SK-N-SH treated with all-trans-retinoic acid at 6 μM for 48 hours (cell line): Measurements from ENCODE around the gene PGBD4.
A peak's percentile ranks its signal among the peaks of the same experiment; 100 is the strongest.

ENCODE experiments used
- ATAC-seq: fragments of 200-7000 bp; cut with Tn5 transposase; 3 replicates; pipeline ENCODE4 v1.9.1; 2020; ENCODE audit warnings: mild to moderate bottlenecking, moderate library complexity
- ARNTL ChIP-seq: fragments of 450-650 bp; formaldehyde crosslinking; IDR thresholded peaks from 2 replicates; pipeline ENCODE4 v1.5.0; 2020; ENCODE audit warnings: low read depth, mild to moderate bottlenecking, moderate library complexity, borderline replicate concordance
- BACH2 ChIP-seq: fragments of 250-450 bp; sonication (Bioruptor Pico); IDR thresholded peaks from 2 replicates; pipeline ENCODE4 v1.9.0; 2021; ENCODE audit warnings: mild to moderate bottlenecking, borderline replicate concordance
- CSDC2 ChIP-seq: fragments of 250-450 bp; sonication (Bioruptor Pico); IDR thresholded peaks from 2 replicates; pipeline ENCODE4 v1.5.0; 2020; ENCODE audit warnings: mild to moderate bottlenecking, moderate library complexity
- ESRRG ChIP-seq: fragments of 250-450 bp; sonication (Bioruptor Pico); IDR thresholded peaks from 2 replicates; pipeline ENCODE4 v1.6.1; 2021; ENCODE audit warnings: mild to moderate bottlenecking
- GLIS3 ChIP-seq: fragments of 250-450 bp; sonication (Bioruptor Pico); IDR thresholded peaks from 2 replicates; pipeline ENCODE4 v1.5.0; 2020; ENCODE audit warnings: mild to moderate bottlenecking, moderate library complexity
- ISL1 ChIP-seq: fragments of 250-450 bp; sonication (Bioruptor Pico); IDR thresholded peaks from 2 replicates; pipeline ENCODE4 v2.1.2; 2022; ENCODE audit warnings: mild to moderate bottlenecking, moderate library complexity
- OSR1 ChIP-seq: fragments of 250-450 bp; sonication (Bioruptor Pico); IDR thresholded peaks from 2 replicates; pipeline ENCODE4 v1.8.0; 2022; ENCODE audit warnings: moderate library complexity, mild to moderate bottlenecking, inconsistent platforms
- POU6F1 ChIP-seq: fragments of 250-450 bp; sonication (Bioruptor Pico); IDR thresholded peaks from 2 replicates; pipeline ENCODE4 v1.8.0; 2021; ENCODE audit warnings: low read depth, mild to moderate bottlenecking, moderate library complexity, borderline replicate concordance
- PPARA ChIP-seq: fragments of 250-450 bp; sonication (Bioruptor Pico); IDR thresholded peaks from 2 replicates; pipeline ENCODE4 v1.5.0; 2020; ENCODE audit warnings: mild to moderate bottlenecking, borderline replicate concordance
- RARB ChIP-seq: fragments of 250-450 bp; sonication (Bioruptor Pico); IDR thresholded peaks from 2 replicates; pipeline ENCODE4 v1.8.0; 2021; ENCODE audit warnings: mild to moderate bottlenecking, moderate library complexity
- SNAI2 ChIP-seq: fragments of 250-450 bp; sonication (Bioruptor Pico); IDR thresholded peaks from 2 replicates; pipeline ENCODE4 v1.5.0; 2020; ENCODE audit warnings: mild to moderate bottlenecking, moderate library complexity
- TCF4 ChIP-seq: fragments of 250-450 bp; sonication (Bioruptor Pico); IDR thresholded peaks from 2 replicates; pipeline ENCODE4 v1.8.0; 2021; ENCODE audit warnings: mild to moderate bottlenecking, moderate library complexity, borderline replicate concordance
- TSHZ2 ChIP-seq: fragments of 250-450 bp; sonication (Bioruptor Pico); IDR thresholded peaks from 2 replicates; pipeline ENCODE4 v1.5.0; 2020; ENCODE audit warnings: mild to moderate bottlenecking, moderate library complexity
- ZC3H10 ChIP-seq: fragments of 250-450 bp; sonication (Bioruptor Pico); IDR thresholded peaks from 2 replicates; pipeline ENCODE4 v1.5.1; 2021; ENCODE audit warnings: mild to moderate bottlenecking, moderate library complexity
- ZFP3 ChIP-seq: fragments of 250-450 bp; sonication (Bioruptor Pico); IDR thresholded peaks from 2 replicates; pipeline ENCODE4 v1.5.0; 2020; ENCODE audit warnings: mild to moderate bottlenecking, moderate library complexity
- ZFP30 ChIP-seq: fragments of 450-650 bp; formaldehyde crosslinking; IDR thresholded peaks from 2 replicates; pipeline ENCODE4 v1.5.0; 2022; ENCODE audit warnings: mild to moderate bottlenecking, moderate library complexity
- ZNF565 ChIP-seq: fragments of 450-650 bp; formaldehyde crosslinking; conservative IDR thresholded peaks from 2 replicates; pipeline ENCODE4 v1.5.0; 2020; ENCODE audit warnings: low read depth, mild to moderate bottlenecking, moderate library complexity
- ZNF70 ChIP-seq: fragments of 450-650 bp; formaldehyde crosslinking; IDR thresholded peaks from 2 replicates; pipeline ENCODE4 v1.5.0; 2020; ENCODE audit warnings: mild to moderate bottlenecking, moderate library complexity
- ZNF8 ChIP-seq: fragments of 450-650 bp; formaldehyde crosslinking; IDR thresholded peaks from 2 replicates; pipeline ENCODE4 v1.5.0; 2020; ENCODE audit warnings: mild to moderate bottlenecking, moderate library complexity
- TF ChIP-seq, protein P1 (sequence below): fragments of 250-450 bp; sonication (Bioruptor Pico); IDR thresholded peaks from 2 replicates; pipeline ENCODE4 v1.8.0; 2020; ENCODE audit warnings: mild to moderate bottlenecking, moderate library complexity, borderline replicate concordance
- TF ChIP-seq, protein P2 (sequence below): fragments of 250-450 bp; sonication (Bioruptor Pico); IDR thresholded peaks from 2 replicates; pipeline ENCODE4 v1.5.1; 2020; ENCODE audit warnings: low read depth, mild to moderate bottlenecking, moderate library complexity
- TF ChIP-seq, protein P3 (sequence below): fragments of 250-450 bp; sonication (Bioruptor Pico); IDR thresholded peaks from 2 replicates; pipeline ENCODE4 v1.5.1; 2021; ENCODE audit warnings: mild to moderate bottlenecking, moderate library complexity

PGBD4 gene

DNA sequence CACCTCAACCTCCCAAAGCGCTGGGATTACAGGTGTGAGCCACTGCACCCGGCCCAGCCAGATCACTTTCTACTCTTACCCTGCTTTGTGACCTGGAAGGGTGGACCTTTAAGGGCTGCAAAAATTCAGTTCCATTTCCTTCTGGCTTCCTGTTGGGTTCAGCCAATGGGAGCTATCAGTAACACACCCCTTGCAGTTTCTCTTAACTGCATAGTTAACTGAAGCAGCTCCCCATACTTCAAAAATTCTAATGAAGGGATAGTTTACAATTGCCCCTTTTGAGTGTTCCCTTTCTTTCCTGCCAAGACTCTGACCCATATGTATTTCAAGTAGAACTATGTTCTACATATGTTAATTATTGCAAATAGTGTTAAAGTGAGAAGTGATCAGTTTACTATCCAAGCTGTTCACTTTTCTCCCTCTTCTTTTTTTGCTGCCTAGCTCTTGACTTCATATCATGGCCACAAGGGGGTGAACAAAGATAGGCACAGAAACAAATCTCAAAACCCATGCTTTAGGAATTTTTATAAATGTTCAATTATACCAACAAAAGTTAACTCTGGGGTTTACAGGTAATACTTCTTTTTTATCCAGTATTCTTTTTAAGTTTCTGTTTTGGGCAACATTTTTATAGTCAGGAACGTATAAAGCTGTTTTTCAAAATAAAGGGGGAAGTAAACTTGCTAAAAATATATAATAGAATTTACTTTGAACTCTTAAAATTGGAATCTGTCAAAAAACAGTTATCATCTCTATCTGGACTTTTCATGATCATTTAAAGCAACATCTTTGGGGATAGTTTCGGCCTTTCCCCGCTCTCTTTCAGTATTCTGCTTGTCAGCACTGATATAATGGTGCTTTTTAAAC is 8.1 kb downstream of the PGBD4 start:
- TF ChIP-seq GLIS3 (CRISPR knock-in tag): no peak
- TF ChIP-seq, protein P1, sequence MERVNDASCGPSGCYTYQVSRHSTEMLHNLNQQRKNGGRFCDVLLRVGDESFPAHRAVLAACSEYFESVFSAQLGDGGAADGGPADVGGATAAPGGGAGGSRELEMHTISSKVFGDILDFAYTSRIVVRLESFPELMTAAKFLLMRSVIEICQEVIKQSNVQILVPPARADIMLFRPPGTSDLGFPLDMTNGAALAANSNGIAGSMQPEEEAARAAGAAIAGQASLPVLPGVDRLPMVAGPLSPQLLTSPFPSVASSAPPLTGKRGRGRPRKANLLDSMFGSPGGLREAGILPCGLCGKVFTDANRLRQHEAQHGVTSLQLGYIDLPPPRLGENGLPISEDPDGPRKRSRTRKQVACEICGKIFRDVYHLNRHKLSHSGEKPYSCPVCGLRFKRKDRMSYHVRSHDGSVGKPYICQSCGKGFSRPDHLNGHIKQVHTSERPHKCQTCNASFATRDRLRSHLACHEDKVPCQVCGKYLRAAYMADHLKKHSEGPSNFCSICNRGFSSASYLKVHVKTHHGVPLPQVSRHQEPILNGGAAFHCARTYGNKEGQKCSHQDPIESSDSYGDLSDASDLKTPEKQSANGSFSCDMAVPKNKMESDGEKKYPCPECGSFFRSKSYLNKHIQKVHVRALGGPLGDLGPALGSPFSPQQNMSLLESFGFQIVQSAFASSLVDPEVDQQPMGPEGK (CRISPR knock-in tag): no peak
- TF ChIP-seq, protein P2, sequence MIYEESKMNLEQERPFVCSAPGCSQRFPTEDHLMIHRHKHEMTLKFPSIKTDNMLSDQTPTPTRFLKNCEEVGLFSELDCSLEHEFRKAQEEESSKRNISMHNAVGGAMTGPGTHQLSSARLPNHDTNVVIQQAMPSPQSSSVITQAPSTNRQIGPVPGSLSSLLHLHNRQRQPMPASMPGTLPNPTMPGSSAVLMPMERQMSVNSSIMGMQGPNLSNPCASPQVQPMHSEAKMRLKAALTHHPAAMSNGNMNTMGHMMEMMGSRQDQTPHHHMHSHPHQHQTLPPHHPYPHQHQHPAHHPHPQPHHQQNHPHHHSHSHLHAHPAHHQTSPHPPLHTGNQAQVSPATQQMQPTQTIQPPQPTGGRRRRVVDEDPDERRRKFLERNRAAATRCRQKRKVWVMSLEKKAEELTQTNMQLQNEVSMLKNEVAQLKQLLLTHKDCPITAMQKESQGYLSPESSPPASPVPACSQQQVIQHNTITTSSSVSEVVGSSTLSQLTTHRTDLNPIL (CRISPR knock-in tag): no peak
- TF ChIP-seq ZC3H10: no peak
- no peak for TF ChIP-seq ZNF70 (CRISPR knock-in tag)
- no peak for TF ChIP-seq OSR1
- TF ChIP-seq, protein P3, sequence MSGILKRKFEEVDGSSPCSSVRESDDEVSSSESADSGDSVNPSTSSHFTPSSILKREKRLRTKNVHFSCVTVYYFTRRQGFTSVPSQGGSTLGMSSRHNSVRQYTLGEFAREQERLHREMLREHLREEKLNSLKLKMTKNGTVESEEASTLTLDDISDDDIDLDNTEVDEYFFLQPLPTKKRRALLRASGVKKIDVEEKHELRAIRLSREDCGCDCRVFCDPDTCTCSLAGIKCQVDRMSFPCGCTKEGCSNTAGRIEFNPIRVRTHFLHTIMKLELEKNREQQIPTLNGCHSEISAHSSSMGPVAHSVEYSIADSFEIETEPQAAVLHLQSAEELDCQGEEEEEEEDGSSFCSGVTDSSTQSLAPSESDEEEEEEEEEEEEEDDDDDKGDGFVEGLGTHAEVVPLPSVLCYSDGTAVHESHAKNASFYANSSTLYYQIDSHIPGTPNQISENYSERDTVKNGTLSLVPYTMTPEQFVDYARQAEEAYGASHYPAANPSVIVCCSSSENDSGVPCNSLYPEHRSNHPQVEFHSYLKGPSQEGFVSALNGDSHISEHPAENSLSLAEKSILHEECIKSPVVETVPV: no peak
- no peak for TF ChIP-seq RARB
- TF ChIP-seq POU6F1 (CRISPR knock-in tag): no peak
- no peak for TF ChIP-seq CSDC2 (CRISPR knock-in tag)
- TF ChIP-seq ZFP30 (CRISPR knock-in tag): no peak
- TF ChIP-seq ZNF8 (CRISPR knock-in tag): no peak
- TF ChIP-seq, all 23 proteins: peak for 0
- ATAC-seq: peak; percentile 80; the same call in 2 of the 3 replicates

- TF ChIP-seq GLIS3 (CRISPR knock-in tag) (no peak), POU6F1 (CRISPR knock-in tag) (no peak), ISL1 (CRISPR knock-in tag) (no peak), TCF4 (CRISPR knock-in tag) (no peak), ZFP3 (CRISPR knock-in tag) (no peak), ZNF565 (no peak), ZFP30 (CRISPR knock-in tag) (no peak), ARNTL (no peak), BACH2 (CRISPR knock-in tag) (no peak), TSHZ2 (no peak), ZNF70 (CRISPR knock-in tag) (no peak), OSR1 (no peak), ZC3H10 (no peak), PPARA (CRISPR knock-in tag) (no peak), ESRRG (CRISPR knock-in tag) (no peak), SNAI2 (CRISPR knock-in tag) (no peak)
- TF ChIP-seq, protein P1 (CRISPR knock-in tag): no peak
- TF ChIP-seq, protein P3: no peak
- TF ChIP-seq, protein P2 (CRISPR knock-in tag): no peak
- TF ChIP-seq, all 23 proteins: peak for 0
- ATAC-seq: no peak
Observed at GRCh38 chr15:34111488-34111887, 9.6 kb downstream of the PGBD4 start.
